K562 (cell line): ENCODE data around the gene SARS1. TPM values are rescaled to one million over a fixed set of nuclear protein-coding genes. Genes with fewer than 3 reads are reported as not detected.

Experiments
- EWSR1 ChIP-seq: fragments of 450-650 bp; IDR thresholded peaks from 2 replicates; pipeline ENCODE4 v1.6.1; 2018; ENCODE audit warnings: borderline replicate concordance, mild to moderate bottlenecking, low read depth, moderate library complexity; ENCODE audit not compliant: partially characterized antibody
- FOXA3 ChIP-seq, 2 experiments: fragments of 450-650 bp in 1 of 2; sonication (generic) in 1 of 2; formaldehyde crosslinking; IDR thresholded peaks in 1 of 2; conservative IDR thresholded peaks in 1 of 2; 2 replicates each; pipeline versions ENCODE4 v1.4.0 to v1.8.0; 2020 to 2022; ENCODE audit warnings: mild to moderate bottlenecking in 2 of 2, missing genetic modification reagents in 1 of 2
- HIVEP1 ChIP-seq: fragments of 250-450 bp; sonication (Bioruptor Pico); IDR thresholded peaks from 2 replicates; pipeline ENCODE4 v1.4.0; 2020; ENCODE audit warnings: mild to moderate bottlenecking
- JUND ChIP-seq, 2 experiments: IDR thresholded peaks; 2 replicates in 1 of 2; 3 replicates in 1 of 2; pipeline ENCODE4 v1.6.1; 2011; ENCODE audit warnings: borderline replicate concordance in 2 of 2, low read depth in 2 of 2, low read length in 2 of 2, improper control_type of control experiment in 1 of 2, missing biosample characterization in 1 of 2, missing genetic modification characterization in 1 of 2, missing genetic modification reagents in 1 of 2
- MXD1 ChIP-seq: fragments of 250-450 bp; sonication (Bioruptor Pico); IDR thresholded peaks from 2 replicates; pipeline ENCODE4 v1.8.0; 2021; ENCODE audit warnings: borderline replicate concordance, mild to moderate bottlenecking, moderate library complexity; ENCODE audit not compliant: poor library complexity, severe bottlenecking
- NR2C1 ChIP-seq, 2 experiments: fragments of 450-650 bp; IDR thresholded peaks; 2 replicates each; pipeline ENCODE4 v1.6.1; 2017; ENCODE audit warnings: mild to moderate bottlenecking in 2 of 2, antibody characterized with exemption in 1 of 2, inconsistent platforms in 1 of 2, missing compliant biosample characterization in 1 of 2, missing genetic modification characterization in 1 of 2
- POLR2G ChIP-seq: fragments of 200-400 bp; formaldehyde crosslinking; IDR thresholded peaks from 2 replicates; pipeline ENCODE4 v1.6.1; 2017; ENCODE audit warnings: low read depth, mild to moderate bottlenecking, antibody characterized with exemption, low read length, moderate library complexity
- REST ChIP-seq, 2 experiments: fragments of 450-650 bp; formaldehyde crosslinking in 1 of 2; IDR thresholded peaks; 2 replicates each; pipeline versions ENCODE4 v1.4.0 to v1.6.1; 2014 to 2020; ENCODE audit warnings: mild to moderate bottlenecking in 2 of 2, borderline replicate concordance in 1 of 2, low read depth in 1 of 2
- SIX5 ChIP-seq, 2 experiments: IDR thresholded peaks; 2 replicates each; pipeline ENCODE4 v1.6.1; 2011; ENCODE audit warnings: low read length in 2 of 2, borderline replicate concordance in 1 of 2, low read depth in 1 of 2, mild to moderate bottlenecking in 1 of 2, moderate library complexity in 1 of 2; ENCODE audit not compliant: insufficient read depth in 1 of 2
- SMARCB1 ChIP-seq: IDR thresholded peaks from 2 replicates; pipeline ENCODE4 v1.6.1; 2011; ENCODE audit warnings: improper control_type of control experiment, low read depth; ENCODE audit not compliant: insufficient read length
- SNIP1 ChIP-seq: fragments of 450-650 bp; IDR thresholded peaks from 2 replicates; pipeline ENCODE4 v1.7.1; 2017; ENCODE audit warnings: low read depth, mild to moderate bottlenecking
- SRSF9 ChIP-seq: fragments of 200-400 bp; formaldehyde crosslinking; IDR thresholded peaks from 2 replicates; pipeline ENCODE4 v1.6.1; 2017; ENCODE audit warnings: low read depth, low read length, borderline replicate concordance
- ZBED1 ChIP-seq: IDR thresholded peaks from 2 replicates; pipeline ENCODE4 v1.6.1; 2014
- ZBTB8A ChIP-seq: fragments of 450-650 bp; IDR thresholded peaks from 2 replicates; pipeline ENCODE4 v1.6.1; 2018; ENCODE audit warnings: mild to moderate bottlenecking, moderate library complexity; ENCODE audit not compliant: partially characterized antibody
- ZNF143 ChIP-seq: sonication (generic); formaldehyde crosslinking; IDR thresholded peaks from 2 replicates; pipeline ENCODE4 v1.9.0; 2022; ENCODE audit warnings: mild to moderate bottlenecking, missing genetic modification reagents
- ZNF551 ChIP-seq: fragments of 250-450 bp; sonication (Bioruptor Pico); IDR thresholded peaks from 2 replicates; pipeline ENCODE4 v1.5.0; 2021; ENCODE audit warnings: mild to moderate bottlenecking, moderate library complexity
- polyA plus RNA-seq, 8 experiments: library from polyadenylated mRNA; depleted of rRNA in 4 of 8; stranded (reverse) in 5 of 8; unstranded in 3 of 8; fragments of >200 nt; fragmentation: Nextera tagmentation in 2 of 8; fragmentation: Illumina TruSeq in 1 of 8; extraction: Ambion mirVana in 2 of 8; extraction: Trizol in 1 of 8; gene quantifications; 2 replicates each; pipeline versions ENCODE4 v1.2.1 to v1.2.3, GENCODE V29; 2011 to 2014; ENCODE audit warnings: inconsistent platforms in 1 of 8, missing spikeins in 1 of 8
- total RNA-seq, 7 experiments: library from RNA; depleted of rRNA in 6 of 7; stranded (reverse); fragments of >200 nt in 6 of 7; fragmentation: Illumina TruSeq in 2 of 7; extraction: Trizol in 2 of 7; gene quantifications; 2 replicates each; pipeline versions ENCODE4 v1.2.1 to v1.2.3, GENCODE V29; 2011 to 2021; ENCODE audit warnings: low replicate concordance in 1 of 7

Gene SARS1
- total and polyA plus RNA-seq, 9 of the 15 experiments (the other 6 are each of a cell fraction or from before 2014, with no cell fraction given), result 221 to 623 (median 254) TPM

GRCh38 chr1:109240158-109241152 lies 26.7 kb downstream of the SARS1 start (continued):
- TF ChIP-seq REST (IDR thresholded peaks at IDR 0.05; ENCODE audit: borderline replicate concordance), result no peak
- TF ChIP-seq REST (CRISPR knock-in tag; IDR thresholded peaks at IDR 0.05; ENCODE audit: low read depth), result no peak; the same call in 1 of the 2 replicates
- TF ChIP-seq SIX5 (IDR thresholded peaks at IDR 0.05; ENCODE audit: borderline replicate concordance in 1 of 2, insufficient read depth in 1 of 2, low read depth in 1 of 2, low read length in 2 of 2), result no peak
- TF ChIP-seq SMARCB1, result no peak
- TF ChIP-seq SNIP1, result peak; percentile 95
- TF ChIP-seq FOXA3 (CRISPR knock-in tag; conservative IDR thresholded peaks at IDR 0.05 in 1 of 2, IDR thresholded peaks at IDR 0.05 in 1 of 2), result no peak
- TF ChIP-seq JUND (IDR thresholded peaks at IDR 0.05; ENCODE audit: borderline replicate concordance, low read depth, low read length), result peak; percentile 24; the same call in 1 of the 2 replicates
- no peak for TF ChIP-seq JUND (tag; IDR thresholded peaks at IDR 0.05; ENCODE audit: borderline replicate concordance, low read depth, low read length)
- TF ChIP-seq MXD1, result no peak
- peak; percentile 91 for TF ChIP-seq POLR2G
- TF ChIP-seq ZNF551 (CRISPR knock-in tag), result no peak
- no peak for TF ChIP-seq SRSF9
- TF ChIP-seq ZBTB8A, result no peak
- no peak for TF ChIP-seq ZBED1
- TF ChIP-seq EWSR1, result no peak
- no peak for TF ChIP-seq HIVEP1 (CRISPR knock-in tag)
- TF ChIP-seq NR2C1 (IDR thresholded peaks at IDR 0.05), result no peak
- TF ChIP-seq NR2C1 (tag; IDR thresholded peaks at IDR 0.05), result no peak
- TF ChIP-seq ZNF143 (CRISPR knock-in tag), result no peak
